PFSK-1 (cell line): ENCODE measurements around the gene KAZALD1.

Experiments
- FOXP2 ChIP-seq: optimal IDR thresholded peaks from 2 replicates; pipeline ENCODE3; 2011; ENCODE audit warnings: borderline replicate concordance, control low read depth, inconsistent platforms; ENCODE audit not compliant: insufficient read depth; ENCODE audit errors: extremely low read length, extremely low read depth
- POLR2AphosphoS5 ChIP-seq: IDR thresholded peaks from 2 replicates; pipeline ENCODE4 v1.6.1; 2012; ENCODE audit warnings: low read depth, mild to moderate bottlenecking, control low read depth, low read length, moderate library complexity
- REST ChIP-seq, 2 experiments: IDR thresholded peaks; 2 replicates each; pipeline versions ENCODE4 v1.6.1 to v1.8.0; 2011 to 2012; ENCODE audit warnings: low read depth in 2 of 2, low read length in 2 of 2, control low read depth in 1 of 2, inconsistent platforms in 1 of 2, mild to moderate bottlenecking in 1 of 2, moderate library complexity in 1 of 2; ENCODE audit not compliant: insufficient read depth in 1 of 2
- SIN3A ChIP-seq: IDR thresholded peaks from 2 replicates; pipeline ENCODE4 v1.6.1; 2012; ENCODE audit warnings: mild to moderate bottlenecking, low read length, moderate library complexity, borderline replicate concordance; ENCODE audit not compliant: insufficient read depth
- TAF1 ChIP-seq: IDR thresholded peaks from 2 replicates; pipeline ENCODE4 v1.6.1; 2012; ENCODE audit warnings: low read length, control low read depth, borderline replicate concordance; ENCODE audit not compliant: insufficient read depth

KAZALD1 gene

GRCh38 chr10:101063050-101063525 lies 1.3 kb downstream of the KAZALD1 start:
- TF ChIP-seq REST (IDR thresholded peaks at IDR 0.05; ENCODE audit: insufficient read depth in 1 of 2, low read depth in 2 of 2, low read length in 2 of 2) (no peak), FOXP2 (no peak), POLR2AphosphoS5 (no peak), TAF1 (no peak), SIN3A (no peak)

DNA sequence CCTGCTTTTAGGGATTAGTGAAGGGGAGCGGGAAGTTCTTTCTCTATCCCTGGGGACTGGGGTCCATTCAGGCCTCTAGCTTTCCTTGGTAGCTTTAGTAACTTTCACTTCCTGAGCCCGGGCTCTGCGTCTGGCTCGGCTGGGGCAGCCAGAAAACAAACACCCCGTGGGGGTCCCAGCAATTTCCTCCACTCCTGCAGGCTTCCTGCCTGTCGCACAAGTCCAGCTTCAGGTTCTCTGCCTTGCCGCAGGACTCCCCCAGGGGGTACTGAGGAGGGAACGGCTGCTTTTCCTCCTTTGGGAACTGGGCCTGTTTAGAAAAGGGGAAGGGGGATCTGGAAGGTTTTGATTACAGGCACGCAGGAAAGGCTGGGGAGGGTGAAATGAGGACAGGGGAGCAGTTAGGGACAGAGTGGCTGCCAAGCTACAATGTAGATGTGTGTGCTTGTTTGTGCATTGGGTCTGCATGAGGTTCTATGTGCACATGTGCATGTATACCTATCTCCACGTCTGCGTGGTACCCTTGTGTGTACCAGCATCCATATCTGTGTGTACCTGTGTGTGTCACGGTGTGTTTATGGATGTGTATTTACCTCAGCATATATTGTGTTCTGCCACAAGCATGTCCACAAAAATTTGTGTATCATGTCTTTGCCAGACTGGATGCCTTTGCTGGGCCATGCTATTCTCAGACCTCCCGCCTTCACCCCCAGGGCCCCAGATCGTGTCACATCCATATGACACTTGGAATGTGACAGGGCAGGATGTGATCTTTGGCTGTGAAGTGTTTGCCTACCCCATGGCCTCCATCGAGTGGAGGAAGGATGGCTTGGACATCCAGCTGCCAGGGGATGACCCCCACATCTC lies 2.0 kb downstream of the KAZALD1 start:
- TF ChIP-seq POLR2AphosphoS5 (no peak), REST (IDR thresholded peaks at IDR 0.05; ENCODE audit: insufficient read depth in 1 of 2, low read depth in 2 of 2, low read length in 2 of 2) (no peak), FOXP2 (no peak), TAF1 (no peak), SIN3A (no peak)

DNA sequence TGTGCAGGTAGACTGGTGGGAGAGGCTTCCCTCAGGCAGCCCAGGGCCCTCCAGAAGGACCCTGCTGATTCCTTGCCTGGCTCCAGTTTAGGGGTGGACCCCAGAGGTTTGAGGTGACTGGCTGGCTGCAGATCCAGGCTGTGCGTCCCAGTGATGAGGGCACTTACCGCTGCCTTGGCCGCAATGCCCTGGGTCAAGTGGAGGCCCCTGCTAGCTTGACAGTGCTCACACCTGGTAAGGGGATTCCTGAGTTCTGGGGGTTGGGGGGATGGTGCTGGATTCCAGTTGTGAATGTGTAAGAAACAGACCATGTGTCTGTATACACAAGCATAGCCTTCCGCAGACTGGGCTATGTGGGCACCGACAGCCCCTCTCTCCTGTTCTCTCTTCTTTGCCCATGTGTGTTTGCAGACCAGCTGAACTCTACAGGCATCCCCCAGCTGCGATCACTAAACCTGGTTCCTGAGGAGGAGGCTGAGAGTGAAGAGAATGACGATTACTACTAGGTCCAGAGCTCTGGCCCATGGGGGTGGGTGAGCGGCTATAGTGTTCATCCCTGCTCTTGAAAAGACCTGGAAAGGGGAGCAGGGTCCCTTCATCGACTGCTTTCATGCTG lies 2.7 kb downstream of the KAZALD1 start:
- TF ChIP-seq TAF1 (no peak), SIN3A (no peak), POLR2AphosphoS5 (no peak), REST (IDR thresholded peaks at IDR 0.05; ENCODE audit: insufficient read depth in 1 of 2, low read depth in 2 of 2, low read length in 2 of 2) (no peak), FOXP2 (no peak)

- TF ChIP-seq SIN3A (no peak), FOXP2 (no peak), TAF1 (no peak), REST (IDR thresholded peaks at IDR 0.05; ENCODE audit: insufficient read depth in 1 of 2, low read depth in 2 of 2, low read length in 2 of 2) (no peak), POLR2AphosphoS5 (no peak)
These were observed 3.8 kb downstream of the KAZALD1 start for GRCh38 chr10:101065481-101066145.
